HEK293T (cell line): Measurements from ENCODE around the gene VTI1A.

ENCODE experiments used
- BHLHE40 ChIP-seq: fragments of 450-650 bp; IDR thresholded peaks from 2 replicates; pipeline ENCODE4 v1.6.1; 2016; ENCODE audit warnings: mild to moderate bottlenecking, moderate library complexity, borderline replicate concordance
- FOXA1 ChIP-seq: fragments of 450-650 bp; IDR thresholded peaks from 2 replicates; pipeline ENCODE4 v1.6.1; 2016; ENCODE audit warnings: mild to moderate bottlenecking
- FOXK2 ChIP-seq: fragments of 450-650 bp; IDR thresholded peaks from 2 replicates; pipeline ENCODE4 v1.6.1; 2016; ENCODE audit warnings: mild to moderate bottlenecking
- FOXM1 ChIP-seq: fragments of 450-650 bp; IDR thresholded peaks from 2 replicates; pipeline ENCODE4 v1.6.1; 2017; ENCODE audit warnings: mild to moderate bottlenecking, borderline replicate concordance
- HDGF ChIP-seq: fragments of 450-650 bp; IDR thresholded peaks from 2 replicates; pipeline ENCODE4 v1.6.1; 2017; ENCODE audit warnings: antibody characterized with exemption, borderline replicate concordance
- LEF1 ChIP-seq: fragments of 450-650 bp; IDR thresholded peaks from 2 replicates; pipeline ENCODE4 v1.6.1; 2017; ENCODE audit warnings: mild to moderate bottlenecking, borderline replicate concordance
- NFRKB ChIP-seq: fragments of 450-650 bp; IDR thresholded peaks from 2 replicates; pipeline ENCODE4 v1.6.1; 2016; ENCODE audit warnings: mild to moderate bottlenecking, moderate library complexity
- PKNOX1 ChIP-seq: fragments of 450-650 bp; IDR thresholded peaks from 2 replicates; pipeline ENCODE4 v1.6.1; 2016
- SUZ12 ChIP-seq: fragments of 450-650 bp; IDR thresholded peaks from 2 replicates; pipeline ENCODE4 v1.6.1; 2016; ENCODE audit warnings: mild to moderate bottlenecking

GRCh38 chr10:112706577-112706976 is 259.6 kb downstream of the VTI1A start:
- TF ChIP-seq FOXA1 (no peak), HDGF (no peak), PKNOX1 (no peak), FOXK2 (no peak), FOXM1 (no peak), LEF1 (no peak), BHLHE40 (no peak), SUZ12 (no peak), NFRKB (no peak)
